A673 (cell line): ENCODE data around the gene AHDC1. TPM values are rescaled to one million over a fixed set of nuclear protein-coding genes. Genes with fewer than 3 reads are reported as not detected.

ENCODE experiments used
- BruUV-seq: library from RNA; stranded (reverse); fragments of 400-500 nt; replicated peaks from 2 replicates; lab custom pipeline; 2021; lab: Mats Ljungman, UMichigan
- CTCF ChIA-PET: fragments of 300-600 bp; sonication (Branson Sonifier 250); formaldehyde crosslinking; loops from one replicate; lab custom pipeline; 2022; ENCODE audit warnings: antibody characterized with exemption; lab: Charles Lee
- POLR2A ChIA-PET: fragments of 300-600 bp; sonication (Branson Sonifier 250); formaldehyde crosslinking; loops from one replicate; lab custom pipeline; 2022; ENCODE audit warnings: antibody characterized with exemption; ENCODE audit not compliant: low non-redundant PET; lab: Charles Lee
- DNase-seq: peaks from one replicate; pipeline ENCODE4 v3.0.0-alpha.2; 2015; ENCODE audit warnings: low spot score
- H3K27ac ChIP-seq: fragments of 200-600 bp; sonication (generic); 2 replicates; pipeline ENCODE4 v1.5.1; 2016; ENCODE audit warnings: mixed run types, low read depth, mild to moderate bottlenecking, mixed read lengths, antibody characterized with exemption, low read length; ENCODE audit not compliant: poor library complexity, severe bottlenecking
- H3K27me3 ChIP-seq: fragments of 200-600 bp; sonication (generic); replicated peaks from 2 replicates; pipeline ENCODE4 v1.6.1; 2017; ENCODE audit warnings: mixed run types, low read depth, mild to moderate bottlenecking, mixed read lengths, antibody characterized with exemption, low read length; ENCODE audit not compliant: insufficient read depth, poor library complexity
- H3K36me3 ChIP-seq: fragments of 200-600 bp; sonication (generic); 2 replicates; pipeline ENCODE4 v1.6.1; 2016; ENCODE audit warnings: mixed run types, mild to moderate bottlenecking, mixed read lengths, antibody characterized with exemption, low read length; ENCODE audit not compliant: insufficient read depth, poor library complexity, severe bottlenecking
- H3K4me1 ChIP-seq: fragments of 200-600 bp; sonication (generic); 2 replicates; pipeline ENCODE4 v1.6.1; 2017; ENCODE audit warnings: mixed run types, mild to moderate bottlenecking, mixed read lengths, antibody characterized with exemption, low read length; ENCODE audit not compliant: insufficient read depth, poor library complexity, severe bottlenecking
- H3K4me3 ChIP-seq: fragments of 200-600 bp; sonication (generic); 2 replicates; pipeline ENCODE4 v1.5.1; 2016; ENCODE audit warnings: low read depth, mixed run types, mild to moderate bottlenecking, mixed read lengths, low read length; ENCODE audit not compliant: poor library complexity, severe bottlenecking
- H3K9me3 ChIP-seq: fragments of 200-600 bp; sonication (generic); 2 replicates; pipeline ENCODE4 v1.6.1; 2016; ENCODE audit warnings: mixed run types, low read depth, mild to moderate bottlenecking, mixed read lengths, antibody characterized with exemption, low read length; ENCODE audit not compliant: poor library complexity, severe bottlenecking
- EZH2 ChIP-seq: fragments of 200-600 bp; sonication (generic); IDR thresholded peaks from 2 replicates; pipeline ENCODE4 v1.6.1; 2017; ENCODE audit warnings: borderline replicate concordance, low read depth, mild to moderate bottlenecking, mixed read lengths, antibody characterized with exemption, low read length; ENCODE audit not compliant: poor library complexity, severe bottlenecking
- intact Hi-C: fragments of 100-400 bp; cut with micrococcal nuclease; formaldehyde crosslinking; loops from one replicate; pipeline ENCODE4 v1.10.0; 2022; ENCODE audit not compliant: unreplicated experiment
- total RNA-seq: library from RNA; stranded (reverse); gene quantifications from 2 replicates; pipeline ENCODE4 v1.2.3, GENCODE V29; 2021
- TF ChIP-seq, protein P1 (sequence below): fragments of 300-800, 200-600 bp; sonication (generic); conservative IDR thresholded peaks from 2 replicates; pipeline ENCODE4 v1.5.1; 2017; ENCODE audit warnings: low read depth, mild to moderate bottlenecking, antibody characterized with exemption, low read length, moderate library complexity, mixed read lengths

The AHDC1 gene
- total RNA-seq, 1 experiment from 2014 or later = 33.2 TPM

DNA sequence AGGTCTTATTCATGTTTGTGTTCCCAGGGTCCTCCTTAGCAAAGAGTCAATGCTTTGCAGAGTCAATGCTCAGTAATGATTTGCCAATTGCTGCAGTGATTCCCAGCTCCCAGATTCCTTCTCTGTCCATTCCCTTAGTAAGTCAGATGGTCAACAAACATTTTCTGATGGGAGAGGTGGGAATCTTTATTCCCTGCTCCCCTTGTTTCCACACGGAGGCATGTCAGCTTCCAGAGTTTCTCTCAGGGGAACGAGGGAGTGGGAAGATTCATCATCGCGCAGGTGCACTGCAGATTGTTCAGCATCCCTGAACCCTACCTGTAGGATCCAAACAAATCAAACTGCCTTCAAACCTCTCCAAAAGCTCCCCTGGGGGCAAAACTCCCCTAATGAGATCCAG, 7.5 kb upstream of the AHDC1 start:
- Histone ChIP-seq H3K4me3 (no peak overlapping the region), H3K27ac (no peak overlapping the region), H3K27me3 (no peaks in the 10 kb centered on the region), H3K36me3 (no peaks in the 10 kb centered on the region), H3K9me3 (no peaks in the 10 kb centered on the region), H3K4me1 (peaks cover 8% of the 10 kb centered on the region)
- ChIA-PET POLR2A (no interaction called here), CTCF (interaction anchor here (1.2 kb wide), 1 partner anchor 52 kb away, joined by 6 read pairs; no protein-coding TSS in a partner anchor)
- intact Hi-C loops = no loop called here
- no TSS peak for BruUV-seq
- DNase-seq = no peak
- TF ChIP-seq, protein P1, sequence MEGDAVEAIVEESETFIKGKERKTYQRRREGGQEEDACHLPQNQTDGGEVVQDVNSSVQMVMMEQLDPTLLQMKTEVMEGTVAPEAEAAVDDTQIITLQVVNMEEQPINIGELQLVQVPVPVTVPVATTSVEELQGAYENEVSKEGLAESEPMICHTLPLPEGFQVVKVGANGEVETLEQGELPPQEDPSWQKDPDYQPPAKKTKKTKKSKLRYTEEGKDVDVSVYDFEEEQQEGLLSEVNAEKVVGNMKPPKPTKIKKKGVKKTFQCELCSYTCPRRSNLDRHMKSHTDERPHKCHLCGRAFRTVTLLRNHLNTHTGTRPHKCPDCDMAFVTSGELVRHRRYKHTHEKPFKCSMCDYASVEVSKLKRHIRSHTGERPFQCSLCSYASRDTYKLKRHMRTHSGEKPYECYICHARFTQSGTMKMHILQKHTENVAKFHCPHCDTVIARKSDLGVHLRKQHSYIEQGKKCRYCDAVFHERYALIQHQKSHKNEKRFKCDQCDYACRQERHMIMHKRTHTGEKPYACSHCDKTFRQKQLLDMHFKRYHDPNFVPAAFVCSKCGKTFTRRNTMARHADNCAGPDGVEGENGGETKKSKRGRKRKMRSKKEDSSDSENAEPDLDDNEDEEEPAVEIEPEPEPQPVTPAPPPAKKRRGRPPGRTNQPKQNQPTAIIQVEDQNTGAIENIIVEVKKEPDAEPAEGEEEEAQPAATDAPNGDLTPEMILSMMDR = no peak
- no peak for TF ChIP-seq EZH2

DNA sequence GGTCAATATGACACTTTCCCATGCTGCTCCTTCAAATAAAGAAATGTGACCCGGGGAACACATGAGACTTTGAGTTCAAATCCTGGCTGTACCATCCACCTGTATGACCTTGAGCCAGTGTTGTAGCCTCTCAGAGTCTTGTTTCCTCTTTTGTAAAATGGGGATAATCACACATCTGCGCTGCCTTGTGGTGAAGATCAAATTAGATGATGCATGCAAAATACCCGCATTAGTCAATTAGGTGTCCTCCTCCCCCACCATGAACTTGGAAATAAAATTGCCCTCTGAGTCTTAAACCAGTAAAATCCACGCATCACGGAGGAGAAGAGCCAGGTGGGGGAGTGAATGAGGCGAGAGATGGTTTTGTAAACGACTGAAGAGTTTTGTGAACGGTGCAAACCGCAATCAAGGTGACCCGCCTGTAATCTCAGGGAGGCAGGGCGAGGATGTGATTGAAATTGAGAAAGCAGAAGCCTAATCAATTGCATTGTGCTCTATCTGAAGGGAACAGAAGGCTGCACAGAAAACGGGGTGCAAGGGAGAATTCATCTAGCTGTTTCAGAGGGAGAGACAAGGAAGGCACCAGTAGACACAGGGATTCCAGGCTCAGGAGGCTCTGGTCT, 5.8 kb upstream of the AHDC1 start:
- intact Hi-C loops = loop anchor here (5.0 kb wide), 1 partner anchor 307 kb away; no protein-coding TSS in a partner anchor

DNA sequence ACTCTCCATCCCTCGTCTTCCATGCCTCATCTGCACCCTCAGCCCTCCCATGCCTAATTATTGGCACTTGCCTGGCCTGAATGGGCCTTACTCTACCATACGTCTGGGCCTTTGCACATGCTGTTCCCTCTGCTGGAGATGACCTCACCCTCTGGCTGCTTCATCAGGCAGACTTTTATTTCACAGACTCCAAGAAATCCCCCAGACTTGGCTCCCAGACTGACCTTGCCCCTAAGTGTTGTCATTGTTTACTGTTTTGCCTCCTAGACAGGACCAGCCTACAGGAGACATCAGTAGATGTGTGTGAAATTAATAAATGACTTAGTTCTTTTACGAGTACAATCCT, 5.2 kb upstream of the AHDC1 start:
- Histone ChIP-seq H3K9me3 (no peaks in the 10 kb centered on the region), H3K4me1 (peaks cover 21% of the 10 kb centered on the region), H3K4me3 (no peak overlapping the region), H3K27me3 (no peaks in the 10 kb centered on the region), H3K36me3 (no peaks in the 10 kb centered on the region), H3K27ac (no peak overlapping the region)
- intact Hi-C loops = loop anchor here (5.0 kb wide), 1 partner anchor 307 kb away; no protein-coding TSS in a partner anchor
- ChIA-PET CTCF (interaction anchor here (0.6 to 3.5 kb wide), 2 partner anchors 53 to 211 kb away, joined by 3 to 40 read pairs; no protein-coding TSS in a partner anchor), POLR2A (no interaction called here)
- no TSS peak for BruUV-seq
- TF ChIP-seq EZH2 = no peak
- TF ChIP-seq, protein P1 = no peak
- DNase-seq = no peak

More for the DNA sequence above, 5.8 kb upstream of the AHDC1 start:
- Histone ChIP-seq H3K27ac (no peak overlapping the region), H3K4me1 (peaks cover 17% of the 10 kb centered on the region), H3K9me3 (no peaks in the 10 kb centered on the region), H3K4me3 (no peak overlapping the region), H3K27me3 (no peaks in the 10 kb centered on the region), H3K36me3 (no peaks in the 10 kb centered on the region)
- DNase-seq = no peak
- no TSS peak for BruUV-seq
- TF ChIP-seq, protein P1 = no peak
- TF ChIP-seq EZH2 = no peak
- POLR2A ChIA-PET = no interaction called here
- CTCF ChIA-PET = interaction anchor here (3.5 kb wide), 1 partner anchor 53 kb away, joined by 40 read pairs; no protein-coding TSS in a partner anchor
